ENCODE results near the gene DCAF8L1. TPM values are rescaled to one million over a fixed set of nuclear protein-coding genes. Genes with fewer than 3 reads are reported as not detected.

DCAF8L1 gene
- total and polyA plus RNA-seq, 2 donors (not counting 3 experiments of a cell fraction or from before 2014, with no cell fraction given), result not detected

GRCh38 chrX:27997622-27998021, 16.4 kb upstream of the DCAF8L1 start:
- BruUV-seq (replicated peaks), result no TSS peak
- no peaks in the 10 kb centered on the region for H4K20me1 ChIP-seq (replicated peaks; ENCODE audit: control insufficient read depth, extremely low read depth, insufficient read depth, low read length)
- FAIRE-seq, result no peak
- no peak overlapping the region for H2AFZ ChIP-seq (ENCODE audit: low read depth, low read length)
- no peak overlapping the region for H3K4me3 ChIP-seq (replicated peaks in 1 of 3; ENCODE audit: insufficient read depth in 1 of 3, low read depth in 1 of 3, low read length in 3 of 3)
- dilution Hi-C loops (cut with MboI; ENCODE audit: extremely low pct_ligation_motif_present, low sequenced_read_pairs) (no loop called here), intact Hi-C loops (cut with micrococcal nuclease) (no loop called here)
- TF ChIP-seq MAX (IDR thresholded peaks at IDR 0.05; ENCODE audit: insufficient read depth, insufficient read length), result no peak
- no peak for TF ChIP-seq EZH2 (IDR thresholded peaks at IDR 0.05; ENCODE audit: borderline replicate concordance, low read depth, low read length, severe bottlenecking)
- no peak for TF ChIP-seq POLR2A (IDR thresholded peaks at IDR 0.05; ENCODE audit: low read depth, low read length)
- TF ChIP-seq FOS (IDR thresholded peaks at IDR 0.05; ENCODE audit: borderline replicate concordance, insufficient read depth, low read length), result no peak
- no peak for TF ChIP-seq JUN (IDR thresholded peaks at IDR 0.05; ENCODE audit: borderline replicate concordance, insufficient read depth, insufficient read length, low read depth)
- TF ChIP-seq CTCF (IDR thresholded peaks at IDR 0.05; ENCODE audit: extremely low read depth in 1 of 2, insufficient read depth in 1 of 2, low read depth in 1 of 2, low read length in 2 of 2), result no peak
- TF ChIP-seq POLR2AphosphoS5 (IDR thresholded peaks at IDR 0.05; ENCODE audit: insufficient read depth, low read depth, low read length), result no peak
- no peak for TF ChIP-seq MYC (IDR thresholded peaks at IDR 0.05; ENCODE audit: low read depth, low read length)
- no peak for TF ChIP-seq GATA2 (IDR thresholded peaks at IDR 0.05; ENCODE audit: insufficient read depth, insufficient read length, low read depth, low read length)
- H3K4me2 ChIP-seq (ENCODE audit: insufficient read depth, low read length), result no peak overlapping the region
- ChIA-PET CTCF (no interaction called here), POLR2A (no interaction called here)
- no peaks in the 10 kb centered on the region for H3K36me3 ChIP-seq (ENCODE audit: control insufficient read depth in 2 of 2, extremely low read depth in 1 of 2, insufficient read depth in 2 of 2, low read length in 2 of 2)
- no peaks in the 10 kb centered on the region for H3K9me1 ChIP-seq (replicated peaks; ENCODE audit: control insufficient read depth, extremely low read depth, insufficient read depth, low read length)
- no peak overlapping the region for H3K27ac ChIP-seq (ENCODE audit: insufficient read depth, low read depth, low read length)
- no peaks in the 10 kb centered on the region for H3K27me3 ChIP-seq (ENCODE audit: control insufficient read depth in 2 of 2, insufficient read depth in 2 of 2, low read length in 2 of 2)
- no peaks in the 10 kb centered on the region for H3K79me2 ChIP-seq (ENCODE audit: control insufficient read depth, insufficient read depth, low read length)
- no peaks in the 10 kb centered on the region for H3K9me3 ChIP-seq (replicated peaks; ENCODE audit: control insufficient read depth, insufficient read depth, low read length)
- DNase-seq (ENCODE audit: low read depth, low spot score), result no peak
- H3K9ac ChIP-seq (replicated peaks; ENCODE audit: extremely low read depth, insufficient read depth, low read length), result no peak overlapping the region
- no peaks in the 10 kb centered on the region for H3K4me1 ChIP-seq (ENCODE audit: control insufficient read depth, extremely low read depth, insufficient read depth, low read length)
